IMR-90 (cell line): Measurements from ENCODE around the gene IGF2BP1.
A peak's percentile ranks its signal among the peaks of the same experiment; 100 is the strongest.

Source experiments
- CEBPB ChIP-seq: IDR thresholded peaks from 2 replicates; pipeline ENCODE4 v1.6.1; 2012; ENCODE audit warnings: low read depth, low read length, improper control_type of control experiment
- CHD1 ChIP-seq: IDR thresholded peaks from 2 replicates; pipeline ENCODE4 v1.6.1; 2012; ENCODE audit warnings: low read depth, low read length, improper control_type of control experiment
- MAFK ChIP-seq: IDR thresholded peaks from 2 replicates; pipeline ENCODE4 v1.6.1; 2012; ENCODE audit warnings: low read depth, low read length, improper control_type of control experiment
- MAZ ChIP-seq: IDR thresholded peaks from 2 replicates; pipeline ENCODE4 v1.6.1; 2012; ENCODE audit warnings: low read depth, mild to moderate bottlenecking, low read length, improper control_type of control experiment, moderate library complexity, borderline replicate concordance
- MXI1 ChIP-seq: IDR thresholded peaks from 2 replicates; pipeline ENCODE4 v1.6.1; 2012; ENCODE audit warnings: low read depth, mild to moderate bottlenecking, low read length, moderate library complexity, borderline replicate concordance
- POLR2A ChIP-seq: IDR thresholded peaks from 2 replicates; pipeline ENCODE4 v1.6.1; 2012; ENCODE audit warnings: mild to moderate bottlenecking, low read depth, low read length
- RAD21 ChIP-seq: IDR thresholded peaks from 2 replicates; pipeline ENCODE4 v1.6.1; 2012; ENCODE audit warnings: low read length, improper control_type of control experiment
- RCOR1 ChIP-seq: IDR thresholded peaks from 2 replicates; pipeline ENCODE4 v1.6.1; 2012; ENCODE audit warnings: mild to moderate bottlenecking, low read length, improper control_type of control experiment; ENCODE audit not compliant: insufficient replicate concordance
- RFX5 ChIP-seq: IDR thresholded peaks from 2 replicates; pipeline ENCODE4 v1.8.0; 2012; ENCODE audit warnings: low read depth, mild to moderate bottlenecking, low read length, moderate library complexity
- TF ChIP-seq, protein P1 (sequence below): conservative IDR thresholded peaks from 2 replicates; pipeline ENCODE4 v1.5.1; 2012; ENCODE audit warnings: mild to moderate bottlenecking, low read depth, low read length, improper control_type of control experiment
- TF ChIP-seq, protein P2 (sequence below): fragments of 150-350 bp; IDR thresholded peaks from 2 replicates; pipeline ENCODE4 v1.6.1; 2017; ENCODE audit warnings: mild to moderate bottlenecking, antibody characterized with exemption, low read length, low read depth

GRCh38 chr17:49031965-49032928, 35.1 kb downstream of the IGF2BP1 start:
- TF ChIP-seq POLR2A, result no peak
- TF ChIP-seq, protein P1, sequence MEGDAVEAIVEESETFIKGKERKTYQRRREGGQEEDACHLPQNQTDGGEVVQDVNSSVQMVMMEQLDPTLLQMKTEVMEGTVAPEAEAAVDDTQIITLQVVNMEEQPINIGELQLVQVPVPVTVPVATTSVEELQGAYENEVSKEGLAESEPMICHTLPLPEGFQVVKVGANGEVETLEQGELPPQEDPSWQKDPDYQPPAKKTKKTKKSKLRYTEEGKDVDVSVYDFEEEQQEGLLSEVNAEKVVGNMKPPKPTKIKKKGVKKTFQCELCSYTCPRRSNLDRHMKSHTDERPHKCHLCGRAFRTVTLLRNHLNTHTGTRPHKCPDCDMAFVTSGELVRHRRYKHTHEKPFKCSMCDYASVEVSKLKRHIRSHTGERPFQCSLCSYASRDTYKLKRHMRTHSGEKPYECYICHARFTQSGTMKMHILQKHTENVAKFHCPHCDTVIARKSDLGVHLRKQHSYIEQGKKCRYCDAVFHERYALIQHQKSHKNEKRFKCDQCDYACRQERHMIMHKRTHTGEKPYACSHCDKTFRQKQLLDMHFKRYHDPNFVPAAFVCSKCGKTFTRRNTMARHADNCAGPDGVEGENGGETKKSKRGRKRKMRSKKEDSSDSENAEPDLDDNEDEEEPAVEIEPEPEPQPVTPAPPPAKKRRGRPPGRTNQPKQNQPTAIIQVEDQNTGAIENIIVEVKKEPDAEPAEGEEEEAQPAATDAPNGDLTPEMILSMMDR, result peak; percentile 97
- no peak for TF ChIP-seq CHD1
- peak; percentile 99 for TF ChIP-seq RAD21
- TF ChIP-seq RCOR1, result no peak
- TF ChIP-seq MAFK, result no peak
- TF ChIP-seq, protein P2, sequence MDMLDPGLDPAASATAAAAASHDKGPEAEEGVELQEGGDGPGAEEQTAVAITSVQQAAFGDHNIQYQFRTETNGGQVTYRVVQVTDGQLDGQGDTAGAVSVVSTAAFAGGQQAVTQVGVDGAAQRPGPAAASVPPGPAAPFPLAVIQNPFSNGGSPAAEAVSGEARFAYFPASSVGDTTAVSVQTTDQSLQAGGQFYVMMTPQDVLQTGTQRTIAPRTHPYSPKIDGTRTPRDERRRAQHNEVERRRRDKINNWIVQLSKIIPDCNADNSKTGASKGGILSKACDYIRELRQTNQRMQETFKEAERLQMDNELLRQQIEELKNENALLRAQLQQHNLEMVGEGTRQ, result no peak
- TF ChIP-seq MAZ, result no peak
- TF ChIP-seq CEBPB, result no peak
- no peak for TF ChIP-seq MXI1
- no peak for TF ChIP-seq RFX5
